Measurements from ENCODE around the gene ECM1. TPM values are rescaled to one million over a fixed set of nuclear protein-coding genes. Genes with fewer than 3 reads are reported as not detected.

Gene ECM1
- total RNA-seq, 4 donors from 2014 or later, result 17.4 to 32.9 (median 18.6) TPM

- TF ChIP-seq POLR2AphosphoS5 (IDR thresholded peaks at IDR 0.05) (no peak), CTCF (IDR thresholded peaks at IDR 0.05) (no peak), EP300 (IDR thresholded peaks at IDR 0.05) (no peak), POLR2A (IDR thresholded peaks at IDR 0.05; ENCODE audit: low read depth) (no peak)
- no peaks in the 10 kb centered on the region for H3K27me3 ChIP-seq
- H3K9me3 ChIP-seq, result no peaks in the 10 kb centered on the region
- no peak overlapping the region for H3K4me3 ChIP-seq
- DNase-seq (ENCODE audit: extremely low spot score), result no peak
- 46% methylated on average over 2 of the region's 2 CpGs for WGBS
- intact Hi-C loops (cut with DNase I), result loop anchor here (5.0 kb wide), 1 partner anchor 41 kb away; no protein-coding TSS in a partner anchor
- H3K27ac ChIP-seq (replicated peaks in 1 of 4), result no peak overlapping the region
- peaks cover 12 to 50% (median 47%) of the 10 kb centered on the region in 4 donors for H3K4me1 ChIP-seq
- peaks cover 0 to 25% (median 15%) of the 10 kb centered on the region in 4 donors for H3K36me3 ChIP-seq
These were observed 4.9 kb downstream of the ECM1 start for GRCh38 chr1:150512846-150513245.

GRCh38 chr1:150513351-150513791 lies 5.5 kb downstream of the ECM1 start:
- DNase-seq (ENCODE audit: extremely low spot score), result no peak
- intact Hi-C loops (cut with DNase I), result loop anchor here (5.0 kb wide), 1 partner anchor 41 kb away; no protein-coding TSS in a partner anchor
- WGBS, result 96% methylated on average over 7 of the region's 7 CpGs

GRCh38 chr1:150514260-150514659 lies 6.4 kb downstream of the ECM1 start:
- DNase-seq (ENCODE audit: extremely low spot score), result no peak
- H3K36me3 ChIP-seq, result peaks cover 0 to 25% (median 15%) of the 10 kb centered on the region in 4 donors
- H3K9me3 ChIP-seq, result no peaks in the 10 kb centered on the region
- no peak overlapping the region for H3K4me3 ChIP-seq
- no peak for TF ChIP-seq POLR2A (IDR thresholded peaks at IDR 0.05; ENCODE audit: low read depth)
- no peak for TF ChIP-seq POLR2AphosphoS5 (IDR thresholded peaks at IDR 0.05)
- no peak for TF ChIP-seq EP300 (IDR thresholded peaks at IDR 0.05)
- TF ChIP-seq CTCF (IDR thresholded peaks at IDR 0.05), result no peak
- H3K27ac ChIP-seq (replicated peaks in 1 of 4), result peak overlapping the region in 2 of 4 donors; percentile 85 to 86
- no peaks in the 10 kb centered on the region for H3K27me3 ChIP-seq
- WGBS, result 92% methylated on average over 9 of the region's 9 CpGs
- H3K4me1 ChIP-seq, result peaks cover 12 to 35% (median 34%) of the 10 kb centered on the region in 4 donors
- intact Hi-C loops (cut with DNase I), result loop anchor here (5.0 kb wide), 1 partner anchor 42 kb away; no protein-coding TSS in a partner anchor

More at GRCh38 chr1:150513351-150513791, 5.5 kb downstream of the ECM1 start:
- Histone ChIP-seq H3K27me3 (no peaks in the 10 kb centered on the region), H3K27ac (replicated peaks in 1 of 4) (no peak overlapping the region), H3K36me3 (peaks cover 0 to 25% (median 15%) of the 10 kb centered on the region in 4 donors), H3K9me3 (no peaks in the 10 kb centered on the region), H3K4me1 (peaks cover 12 to 44% (median 42%) of the 10 kb centered on the region in 4 donors), H3K4me3 (no peak overlapping the region)
- TF ChIP-seq EP300 (IDR thresholded peaks at IDR 0.05) (no peak), POLR2A (IDR thresholded peaks at IDR 0.05; ENCODE audit: low read depth) (no peak), POLR2AphosphoS5 (IDR thresholded peaks at IDR 0.05) (no peak)

GRCh38 chr1:150514913-150515327 lies 7.0 kb downstream of the ECM1 start:
- intact Hi-C loops (cut with DNase I), result loop anchor here (5.0 kb wide), 1 partner anchor 43 kb away; no protein-coding TSS in a partner anchor
- H3K36me3 ChIP-seq, result peaks cover 0 to 23% (median 15%) of the 10 kb centered on the region in 4 donors
- 25% methylated on average over 20 of the region's 21 CpGs for WGBS
- no peaks in the 10 kb centered on the region for H3K9me3 ChIP-seq
- H3K27me3 ChIP-seq, result no peaks in the 10 kb centered on the region
- no peak for TF ChIP-seq EP300 (IDR thresholded peaks at IDR 0.05)
- no peak for TF ChIP-seq POLR2AphosphoS5 (IDR thresholded peaks at IDR 0.05)
- no peak for TF ChIP-seq POLR2A (IDR thresholded peaks at IDR 0.05; ENCODE audit: low read depth)
- no peak for TF ChIP-seq CTCF (IDR thresholded peaks at IDR 0.05)
- H3K4me3 ChIP-seq, result peak overlapping the region; percentile 56 to 70 (median 62)
- peaks cover 12 to 31% (median 30%) of the 10 kb centered on the region in 4 donors for H3K4me1 ChIP-seq
- no peak for DNase-seq (ENCODE audit: extremely low spot score)
- H3K27ac ChIP-seq (replicated peaks in 1 of 4), result peak overlapping the region; percentile 85 to 89 (median 87)

- no peaks in the 10 kb centered on the region for H3K9me3 ChIP-seq
- no peaks in the 10 kb centered on the region for H3K27me3 ChIP-seq
- intact Hi-C loops (cut with DNase I), result no loop called here
- H3K27ac ChIP-seq (replicated peaks in 1 of 4), result peak within 1 kb of the TSS; percentile 85 to 89 (median 87)
- peak; percentile 97 for DNase-seq (ENCODE audit: extremely low spot score)
- peaks cover 0 to 20% (median 15%) of the 10 kb centered on the region in 4 donors for H3K36me3 ChIP-seq
- H3K4me1 ChIP-seq, result peaks cover 12 to 31% (median 29%) of the 10 kb centered on the region in 4 donors
- WGBS, result 1% methylated on average over 12 of the region's 54 CpGs
- TF ChIP-seq POLR2AphosphoS5 (IDR thresholded peaks at IDR 0.05), result peak; percentile 72 to 90
- TF ChIP-seq EP300 (IDR thresholded peaks at IDR 0.05), result no peak
- peak in 1 of 3 experiments; percentile 18 for TF ChIP-seq CTCF (IDR thresholded peaks at IDR 0.05)
- TF ChIP-seq POLR2A (IDR thresholded peaks at IDR 0.05; ENCODE audit: low read depth), result no peak
- H3K4me3 ChIP-seq, result peak within 1 kb of the TSS; percentile 56 to 70 (median 62)
These were observed 7.6 kb downstream of the ECM1 start, which contains the start of gene FALEC for GRCh38 chr1:150515328-150516049. TSS of gene FALEC (plus strand) at chr1:150515752.
